Measurements from ENCODE around the gene MRPL39.

MRPL39 gene

DNA sequence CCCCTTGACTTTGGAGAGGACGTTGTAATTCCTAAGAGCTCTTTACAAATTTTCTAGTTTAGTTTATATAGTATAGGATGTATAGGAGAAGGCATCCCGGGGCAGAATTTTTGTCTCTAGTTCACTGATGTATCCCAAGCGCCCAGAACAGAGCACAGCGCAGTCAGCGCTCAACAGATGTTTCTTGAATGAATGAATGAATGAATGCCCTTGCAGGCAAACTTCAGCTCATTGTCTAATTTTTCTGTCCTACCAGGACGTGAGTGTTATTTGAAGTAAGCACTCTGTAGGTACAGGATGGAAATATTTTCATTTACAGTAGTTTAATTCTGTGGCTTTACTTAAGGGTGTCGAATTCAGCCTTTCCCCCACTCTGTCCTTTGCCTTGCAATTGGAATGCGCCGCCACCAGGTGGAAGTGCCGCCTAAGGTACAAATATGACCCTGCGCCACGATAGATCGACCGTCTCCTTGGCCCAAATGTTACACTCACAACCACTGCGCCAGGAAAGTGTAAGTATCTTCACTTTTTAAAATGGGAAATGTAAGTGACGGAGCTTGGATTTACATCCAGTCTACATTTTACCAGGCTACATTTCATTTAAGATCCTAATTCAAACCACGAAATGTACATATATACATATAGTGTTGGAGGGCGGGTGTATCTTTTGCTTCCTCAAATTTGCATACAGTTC, 910 bp upstream of the MRPL39 start:
- DNase-seq: peak; percentile 64

DNA sequence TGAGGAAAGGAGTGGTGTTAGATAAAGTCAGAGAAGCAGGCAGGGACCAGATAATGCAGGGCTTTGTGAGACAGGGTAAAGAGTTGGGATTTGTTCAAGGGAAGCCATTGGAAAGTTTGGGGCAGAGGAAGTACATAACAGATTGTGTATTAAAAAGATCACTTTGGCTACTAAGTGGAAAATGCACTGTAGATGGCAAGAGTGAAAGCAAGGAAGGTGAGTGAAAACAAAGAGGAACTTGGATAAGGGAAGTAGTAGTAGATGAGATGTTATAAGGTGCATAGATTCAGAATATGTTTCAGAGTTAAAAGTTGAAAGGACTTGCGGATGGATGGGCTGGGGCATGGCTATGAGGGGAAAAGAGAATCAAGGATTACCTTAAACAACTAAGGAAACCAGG, 17.4 kb downstream of the MRPL39 start:
- no peak for DNase-seq

DNA sequence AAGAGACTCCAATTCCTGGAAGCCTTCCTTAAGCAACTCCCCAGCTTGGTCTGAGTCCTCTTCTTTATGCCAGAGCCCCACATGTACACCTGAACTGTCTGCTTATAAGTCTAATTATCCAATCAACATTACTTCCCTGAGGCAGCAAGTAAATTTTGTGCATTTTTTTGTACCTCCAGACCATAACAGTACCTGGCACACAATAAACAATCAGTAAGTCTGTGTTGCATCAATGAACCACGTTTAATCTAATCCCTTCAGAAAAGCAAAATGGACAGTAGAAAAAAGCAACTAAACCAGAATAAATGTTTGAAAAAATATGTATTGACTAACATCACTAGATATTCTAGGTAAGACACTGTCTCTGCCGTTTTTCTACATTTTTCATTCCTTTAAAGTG, 20.5 kb downstream of the MRPL39 start:
- DNase-seq: no peak

DNA sequence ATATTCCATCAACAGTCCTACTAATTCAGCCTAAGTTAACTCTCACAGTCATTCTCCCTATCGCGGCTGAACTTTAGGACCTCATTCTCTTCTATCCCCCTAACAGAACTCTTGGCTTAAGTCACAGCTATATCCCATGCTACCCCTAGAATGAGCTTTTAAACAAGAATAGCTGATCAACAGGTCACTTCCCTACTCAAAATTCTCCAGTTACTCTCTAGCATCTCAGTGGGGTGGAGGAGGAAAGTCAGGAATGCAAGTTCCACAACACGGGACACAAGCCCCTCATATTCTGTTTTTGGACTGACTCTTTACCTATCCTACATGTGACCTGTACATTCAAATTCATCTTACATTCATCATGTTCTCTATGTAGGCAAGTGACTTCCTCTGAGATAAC, 21.0 kb downstream of the MRPL39 start:
- DNase-seq: no peak

DNA sequence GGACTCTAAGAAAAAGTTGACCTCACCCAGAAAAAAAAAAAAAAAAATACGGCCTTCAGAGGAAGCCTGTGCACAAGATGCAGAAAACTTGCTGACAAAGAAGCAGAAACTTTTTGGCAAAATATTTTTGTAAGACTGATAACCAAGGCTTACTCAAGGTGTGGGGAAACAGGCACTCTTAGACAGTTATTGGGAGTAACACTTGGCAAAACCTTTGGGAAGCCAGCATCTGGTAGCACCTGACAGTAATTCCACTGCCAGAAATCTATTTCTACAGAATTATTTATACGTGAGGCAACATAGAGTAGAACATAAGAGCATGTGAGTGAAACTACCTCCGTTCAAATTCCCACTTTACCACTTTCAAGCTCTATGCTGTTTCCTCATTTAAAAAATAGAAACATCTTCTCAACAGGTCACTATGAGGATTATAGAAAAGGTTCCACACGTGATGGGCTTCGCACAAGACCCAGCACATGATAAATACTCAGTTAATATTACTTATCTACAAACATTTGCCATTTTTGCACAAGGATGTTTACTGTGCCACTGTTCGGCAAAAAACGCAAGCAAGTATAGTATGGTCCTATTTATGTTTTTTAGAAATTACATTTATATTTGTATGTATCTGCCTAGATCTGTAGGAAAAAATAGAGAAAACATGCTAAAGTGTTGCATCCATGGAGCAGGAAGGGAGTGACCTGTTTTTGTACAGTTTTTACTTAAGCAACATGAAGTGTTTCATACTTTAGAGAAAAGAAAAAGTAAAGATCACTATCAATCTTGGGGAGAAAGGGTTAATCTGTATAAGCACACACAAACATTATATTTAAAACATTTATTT, 22.2 kb downstream of the MRPL39 start:
- no peak for DNase-seq

DNA sequence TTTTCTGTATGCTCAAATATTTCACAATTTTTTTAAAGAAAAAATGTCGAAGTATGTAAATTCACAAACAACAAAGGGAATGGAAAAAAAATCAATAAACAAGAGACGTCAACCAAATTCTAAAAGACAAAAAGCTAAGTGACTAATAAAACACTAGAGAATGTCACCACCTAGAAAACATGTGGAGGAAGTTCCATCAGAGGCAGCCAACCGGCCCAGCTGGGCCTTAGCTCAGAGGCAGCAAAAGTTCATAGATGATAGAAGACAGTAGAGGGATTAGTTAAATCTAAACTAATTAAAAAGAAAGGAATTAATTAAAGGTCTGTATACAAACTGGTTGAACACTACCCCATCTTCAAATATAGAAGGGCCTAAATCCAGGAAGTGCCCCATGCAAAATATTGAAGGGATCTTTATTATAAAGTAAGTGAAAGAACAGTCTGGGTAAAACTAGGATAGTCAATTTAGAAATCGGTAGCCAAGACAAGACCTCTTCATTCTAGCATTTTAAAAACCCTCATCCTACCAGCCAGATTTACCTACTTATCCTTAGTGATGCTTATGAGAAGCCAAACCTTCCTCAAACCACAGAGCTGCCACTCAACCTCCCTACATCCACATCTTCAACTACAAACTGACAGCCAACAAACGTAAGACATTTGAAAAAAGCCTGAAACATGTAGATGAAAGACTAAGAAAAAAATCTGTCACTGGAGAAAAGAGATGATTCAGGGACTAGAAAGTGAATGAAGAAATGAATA, 23.7 kb downstream of the MRPL39 start:
- no peak for DNase-seq

DNA sequence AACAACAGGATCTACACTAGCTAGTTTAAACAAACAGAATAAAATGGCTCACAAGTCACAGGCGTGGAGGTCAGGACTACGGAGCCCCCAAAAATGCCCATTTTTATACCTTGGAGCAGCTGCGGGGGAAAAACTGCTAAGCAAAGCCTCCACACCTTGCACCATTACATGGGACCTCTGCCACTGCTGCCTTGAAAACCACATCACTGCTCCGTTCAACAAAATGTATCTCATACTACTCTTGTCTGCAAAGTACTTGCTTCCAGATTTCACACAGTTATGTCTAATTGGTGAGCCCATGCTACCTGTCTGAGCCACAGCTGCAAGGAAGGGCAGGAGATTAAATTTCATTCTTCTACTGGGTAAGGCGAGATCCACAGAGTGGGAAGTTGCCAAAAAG, 24.4 kb downstream of the MRPL39 start:
- DNase-seq: no peak

DNA sequence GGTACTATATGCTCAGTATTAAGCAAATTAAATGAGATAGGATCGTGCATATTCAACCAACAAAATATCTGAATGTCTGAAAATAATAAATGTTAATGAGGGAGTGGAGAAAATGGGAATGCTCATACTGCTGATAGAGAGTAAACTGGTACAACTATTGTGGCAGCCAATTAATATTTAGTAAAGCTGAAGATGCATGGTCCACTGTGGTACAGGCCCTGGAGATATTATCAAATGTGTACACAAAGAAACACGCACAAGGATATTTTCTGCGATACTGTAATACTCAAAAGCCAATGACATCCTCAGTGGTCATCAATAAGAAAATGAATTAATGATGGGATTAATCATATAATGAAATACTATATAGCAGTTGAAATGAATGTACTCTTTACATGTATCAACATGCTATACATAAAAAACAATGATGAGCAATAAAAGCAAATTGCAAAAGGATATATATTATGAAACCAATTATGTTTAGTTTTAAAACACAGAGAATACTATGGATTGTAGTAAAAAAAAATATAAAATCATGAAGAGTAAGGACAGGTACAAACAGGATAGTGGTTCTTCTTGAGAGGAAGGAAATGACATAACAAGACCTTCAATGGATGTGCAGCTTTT, 25.0 kb downstream of the MRPL39 start:
- no peak for DNase-seq

DNA sequence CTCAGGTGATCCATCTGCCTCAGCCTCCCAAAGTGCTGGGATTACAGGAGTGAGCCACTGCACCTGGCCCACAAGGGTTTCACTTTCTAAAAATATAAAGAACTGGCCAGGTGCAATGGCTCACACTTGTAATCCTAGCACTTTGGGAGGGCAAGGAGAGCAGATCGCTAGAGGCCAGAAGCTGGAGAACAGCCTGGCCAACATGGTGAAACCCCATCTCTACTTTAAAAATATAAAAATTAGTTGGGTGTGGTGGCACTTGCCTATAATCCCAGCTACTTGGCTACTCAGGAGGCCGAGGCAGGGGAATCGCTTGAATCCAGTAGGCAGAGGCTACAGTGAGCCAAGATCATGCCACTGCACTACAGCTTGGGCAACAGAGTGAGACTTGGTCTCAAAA, 25.7 kb downstream of the MRPL39 start:
- DNase-seq: no peak

DNA sequence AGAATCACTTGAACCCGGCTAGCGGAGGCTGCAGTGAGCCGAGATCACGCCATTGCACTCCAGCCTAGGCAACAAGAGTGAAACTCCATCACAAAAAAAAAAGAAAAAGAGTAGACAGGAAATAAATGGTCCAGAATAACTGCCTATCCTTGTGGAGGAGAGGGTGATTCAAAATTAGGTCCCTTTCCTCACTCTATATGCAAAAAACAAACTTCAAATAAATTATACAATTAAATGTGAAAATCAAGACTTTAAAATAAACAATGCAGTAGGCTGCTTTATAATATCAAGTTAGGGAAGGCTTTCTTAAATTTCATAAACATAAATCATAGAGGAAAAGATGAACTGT, 26.4 kb downstream of the MRPL39 start:
- no peak for DNase-seq

DNA sequence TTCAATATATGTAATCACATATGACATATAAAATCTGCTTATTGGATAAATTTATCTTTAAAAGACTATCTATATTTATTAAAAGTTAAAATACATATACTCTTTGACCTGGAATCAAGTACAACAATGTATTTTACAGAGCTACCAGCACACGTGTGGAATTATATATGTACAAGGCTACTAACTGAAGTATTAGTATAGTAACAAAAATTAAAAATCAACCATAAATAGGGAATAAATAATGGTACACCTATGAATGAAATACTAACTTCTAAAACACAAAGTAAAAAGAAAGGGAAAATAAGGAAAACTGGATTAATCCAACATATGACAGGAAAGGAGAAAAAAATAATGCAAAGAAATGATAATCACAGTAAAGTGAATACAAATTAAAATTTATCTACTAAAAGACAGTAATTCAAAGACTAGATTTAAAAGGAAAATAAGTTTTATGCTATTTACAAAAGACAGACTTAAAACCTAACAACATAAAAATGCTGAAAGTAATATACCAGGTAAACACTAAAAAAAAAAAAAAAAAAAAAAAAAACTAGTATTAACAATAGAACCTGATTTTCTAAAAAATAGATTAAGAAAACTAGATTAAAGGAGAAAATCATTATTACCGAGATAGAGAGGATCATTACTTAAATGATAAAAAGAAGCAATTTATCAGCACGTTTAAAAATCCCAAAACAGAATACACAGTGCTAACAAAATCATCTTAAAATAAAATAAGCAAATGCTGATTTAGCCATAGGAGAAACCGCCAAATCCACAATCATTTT, 27.9 kb downstream of the MRPL39 start:
- DNase-seq: no peak

DNA sequence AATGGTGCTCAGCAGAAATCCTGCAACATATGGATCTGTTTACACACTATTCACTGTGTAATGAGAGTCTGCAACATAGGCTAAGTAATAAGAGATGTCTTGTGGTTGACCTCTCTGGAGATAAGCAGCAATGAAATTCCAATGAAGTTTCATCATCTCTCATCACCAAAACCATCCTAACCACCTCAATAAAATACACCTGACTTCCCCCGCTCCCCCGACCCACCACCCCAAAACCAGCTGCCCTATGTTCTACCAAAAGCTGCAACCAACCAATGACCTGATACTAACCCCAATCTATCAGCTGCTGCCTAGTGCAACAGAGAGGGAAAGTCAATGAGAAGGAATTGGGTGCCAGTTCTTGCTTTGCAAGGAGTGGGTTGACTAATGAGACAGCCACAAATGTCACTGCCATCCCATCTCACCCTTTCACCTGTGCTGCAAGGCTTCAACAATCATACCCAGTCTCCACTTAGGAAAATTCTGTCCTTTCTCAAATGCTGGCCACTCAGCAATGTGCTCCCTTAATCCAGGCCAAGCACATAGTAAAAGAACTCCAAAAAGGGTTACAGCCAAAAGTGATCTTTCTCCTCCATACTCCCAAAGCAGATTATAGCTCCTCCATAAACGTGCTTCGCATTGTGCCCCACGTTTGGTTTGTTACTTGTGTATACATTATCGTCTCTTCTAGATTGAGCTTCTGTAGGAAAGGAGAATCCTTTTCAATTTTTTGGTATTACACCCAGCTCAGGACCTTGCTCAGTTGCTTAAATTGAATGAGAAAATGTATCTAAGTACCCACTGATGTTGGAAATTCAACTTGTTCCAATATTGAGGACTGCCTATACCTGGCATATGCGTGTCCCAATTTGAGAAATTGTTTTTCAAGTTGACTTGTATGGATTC, 29.0 kb downstream of the MRPL39 start:
- DNase-seq: no peak

DNA sequence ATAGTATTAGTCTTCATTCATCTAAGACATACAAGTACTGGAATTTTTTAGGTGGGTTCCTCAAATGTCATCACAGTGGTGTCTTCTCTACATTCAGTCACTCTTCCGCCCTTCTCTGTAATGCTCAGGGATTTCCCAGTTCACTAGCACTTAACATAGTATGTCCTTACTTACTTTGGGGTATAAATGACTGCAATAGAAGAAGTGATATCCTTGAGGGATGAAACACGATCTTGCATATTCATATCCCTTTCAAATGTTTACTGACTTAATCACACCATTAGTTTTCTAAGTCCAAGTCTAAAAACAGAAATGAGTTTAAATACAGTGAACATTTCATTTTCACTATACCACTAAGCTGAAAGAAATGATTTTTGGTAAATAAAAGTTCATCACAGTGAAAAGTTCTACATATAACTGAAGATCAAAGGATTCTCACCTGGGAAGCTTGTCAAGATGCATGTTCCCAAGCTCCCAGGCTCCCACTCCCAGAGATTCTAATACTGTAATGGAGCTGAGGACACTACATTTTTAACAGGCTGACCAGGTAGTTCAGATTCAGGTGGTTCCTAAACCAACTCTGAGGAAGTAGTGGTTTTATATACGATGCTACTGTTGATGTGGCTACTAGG, 29.7 kb downstream of the MRPL39 start:
- DNase-seq: no peak

DNA sequence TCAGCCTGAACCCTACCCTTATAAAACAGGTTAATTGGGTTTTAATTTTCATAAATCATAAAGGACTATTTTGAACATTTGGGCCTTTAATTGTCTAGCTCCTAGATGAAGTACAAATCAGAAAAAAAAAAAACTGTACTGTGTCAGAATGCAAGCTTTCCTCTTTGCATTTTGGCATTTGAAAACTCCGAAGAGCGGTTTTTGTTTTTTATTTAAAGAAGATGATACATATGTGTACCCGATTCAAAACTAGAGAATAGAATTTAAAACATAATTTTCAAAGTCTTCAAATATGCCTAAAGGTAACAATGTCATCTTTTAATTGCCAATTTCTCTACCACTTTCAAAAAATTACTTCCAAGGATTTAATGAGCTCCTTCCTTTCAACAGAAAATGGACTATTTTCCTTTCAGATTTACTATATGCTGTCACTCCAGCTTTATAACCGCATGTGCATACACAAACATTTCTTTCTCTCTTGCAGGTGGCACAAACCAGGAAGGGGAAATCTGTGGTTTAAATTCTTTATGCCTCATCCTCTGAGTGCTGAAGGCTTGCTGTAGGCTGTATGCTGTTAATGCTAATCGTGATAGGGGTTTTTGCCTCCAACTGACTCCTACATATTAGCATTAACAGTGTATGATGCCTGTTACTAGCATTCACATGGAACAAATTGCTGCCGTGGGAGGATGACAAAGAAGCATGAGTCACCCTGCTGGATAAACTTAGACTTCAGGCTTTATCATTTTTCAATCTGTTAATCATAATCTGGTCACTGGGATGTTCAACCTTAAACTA, 33.7 kb downstream of the MRPL39 start:
- no peak for DNase-seq

DNA sequence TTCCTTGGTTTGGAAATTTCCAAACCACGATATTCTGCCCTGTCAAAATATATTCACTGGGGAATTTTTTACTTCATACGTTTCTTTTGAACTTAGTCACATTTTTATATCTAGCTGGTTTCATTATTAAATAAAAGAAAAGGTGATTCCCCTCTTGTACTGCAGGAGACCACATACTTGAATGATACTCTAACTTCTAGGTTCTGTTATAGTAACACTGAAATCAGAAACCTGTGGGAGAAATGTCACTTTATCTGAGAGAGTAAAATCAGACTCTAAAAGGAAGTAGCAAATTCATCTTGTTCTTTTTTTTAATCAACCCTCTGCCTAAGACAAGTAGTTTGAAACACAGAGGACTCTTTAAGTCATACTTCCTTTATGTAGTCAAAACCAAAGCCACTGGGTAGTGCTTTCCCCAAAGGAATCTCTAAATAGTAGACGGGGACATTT, 34.4 kb downstream of the MRPL39 start:
- DNase-seq: no peak

DNA sequence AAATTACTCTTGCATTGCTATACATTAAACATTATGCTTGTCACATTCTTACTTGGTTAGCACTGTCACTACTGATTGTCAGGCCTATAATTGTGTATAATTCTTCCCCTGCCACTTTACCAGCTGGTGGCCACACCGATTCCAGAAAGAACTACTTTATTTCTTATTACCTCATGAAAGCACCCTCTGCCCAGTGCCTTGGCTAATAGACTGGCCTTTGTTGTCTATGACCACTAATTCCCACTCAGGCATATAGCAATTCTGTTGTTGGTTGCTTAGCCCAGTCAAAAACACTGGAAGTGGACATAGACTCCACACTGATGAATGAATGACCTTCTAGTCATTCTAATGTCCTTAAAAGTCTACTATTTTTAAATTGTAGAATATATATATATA, 35.6 kb downstream of the MRPL39 start:
- DNase-seq: no peak

DNA sequence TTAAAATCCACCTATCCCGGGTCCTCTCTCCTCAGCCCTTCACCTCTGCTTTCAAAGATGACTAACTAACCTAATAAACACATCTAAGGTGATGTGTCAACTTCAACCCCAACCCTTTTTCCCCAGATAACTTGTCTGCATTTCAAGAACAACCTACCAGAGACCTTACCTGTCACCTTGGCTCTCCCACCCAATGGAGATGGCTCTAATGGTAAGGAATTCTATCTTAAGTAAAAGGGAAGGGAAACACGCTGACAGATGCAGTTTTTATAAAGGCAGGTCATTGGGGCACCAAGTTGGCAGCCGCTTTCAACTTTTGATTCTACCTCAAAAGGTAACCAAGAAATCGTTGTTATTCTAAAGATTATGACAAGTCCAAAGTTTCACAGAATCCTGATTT, 37.6 kb downstream of the MRPL39 start:
- no peak for DNase-seq

DNA sequence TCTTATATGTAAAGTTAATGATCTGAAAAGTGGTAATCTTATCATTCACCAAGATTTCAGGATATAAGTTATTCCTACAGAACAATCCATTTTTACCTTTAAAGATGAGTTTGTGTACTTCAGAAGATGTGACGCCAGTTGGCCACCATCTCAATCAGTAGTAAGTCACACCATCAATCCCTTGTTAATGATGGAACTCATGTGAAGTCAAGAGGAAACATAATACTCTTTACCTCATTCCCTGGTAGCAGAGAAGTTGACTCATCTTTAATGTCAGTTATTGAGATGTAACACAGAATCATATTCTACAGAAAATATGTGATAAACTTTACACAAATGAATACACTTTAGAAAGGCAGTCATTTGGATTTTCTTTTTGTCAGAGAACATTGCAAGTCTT, 38.2 kb downstream of the MRPL39 start:
- no peak for DNase-seq

DNA sequence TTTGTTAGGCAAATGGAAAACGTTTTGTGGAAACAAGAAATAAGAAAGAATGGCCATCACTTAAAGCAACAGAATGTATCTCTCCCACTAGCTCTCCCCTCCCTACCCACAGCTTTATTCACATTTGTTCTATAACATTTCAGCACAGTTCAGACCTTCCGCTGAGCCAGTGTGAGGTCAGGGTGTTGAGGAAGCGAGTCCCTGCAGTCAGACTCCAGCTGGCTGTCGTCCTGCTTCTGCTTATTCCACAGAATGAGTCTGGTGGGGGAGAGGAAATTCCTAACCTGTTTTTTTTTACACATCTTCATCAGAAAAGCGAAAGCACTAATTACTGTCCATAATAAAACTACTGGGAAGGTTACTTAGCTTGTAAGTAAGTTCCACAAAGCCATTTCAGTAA, 39.0 kb downstream of the MRPL39 start:
- no peak for DNase-seq

DNA sequence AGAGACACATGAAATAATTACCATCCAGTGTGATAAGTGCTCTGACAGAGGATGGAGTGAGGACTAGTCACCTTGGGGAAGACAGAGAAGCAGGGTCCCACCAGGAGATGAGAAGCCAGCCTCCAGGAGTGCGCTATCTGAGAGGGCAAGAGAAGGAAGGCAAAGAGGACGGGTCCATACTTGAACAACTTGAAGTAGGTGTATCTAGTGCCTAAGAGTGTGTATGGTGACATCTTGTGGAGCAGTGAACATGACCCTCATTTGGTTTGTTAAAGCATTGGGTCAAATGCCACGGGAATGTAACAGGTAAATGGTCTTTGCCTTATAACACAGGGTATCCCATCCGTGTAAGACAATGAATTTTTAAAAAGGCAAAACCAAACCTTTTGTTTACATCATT, 39.8 kb downstream of the MRPL39 start:
- no peak for DNase-seq
